T-helper 2 cell (primary cell): ENCODE results near the gene MYOZ1.
"Not testable (repeated sequence)": the region's sequence is repeated elsewhere in the genome, so short reads cannot be mapped to it uniquely, and the experiment has no call there.

ENCODE experiments used
- DNase-seq, 5 experiments: peaks; one replicate each; pipeline versions ENCODE4 v3.0.0 to v3.0.0-alpha.2; 2012 to 2022

MYOZ1 gene

GRCh38 chr10:73647875-73648651, 6.8 kb upstream of the MYOZ1 start:
- no peak for DNase-seq

- peak in 1 of 5 experiments; percentile 30 for DNase-seq
Measured at GRCh38 chr10:73647211-73647874, 6.1 kb upstream of the MYOZ1 start.

GRCh38 chr10:73646598-73647041, 5.3 kb upstream of the MYOZ1 start:
- no peak for DNase-seq

- DNase-seq = no peak
Measured at GRCh38 chr10:73645251-73645650, 4.0 kb upstream of the MYOZ1 start.

- DNase-seq = no peak
Measured at GRCh38 chr10:73644767-73645166, 3.5 kb upstream of the MYOZ1 start.

GRCh38 chr10:73644015-73644743, 2.9 kb upstream of the MYOZ1 start:
- DNase-seq = peak in 4 of 5 experiments; percentile 14 to 68 (median 36)

GRCh38 chr10:73643362-73643761, 2.1 kb upstream of the MYOZ1 start:
- DNase-seq = no peak

GRCh38 chr10:73639286-73639685, 2.0 kb downstream of the MYOZ1 start:
- DNase-seq = no peak

GRCh38 chr10:73635781-73636180, 5.5 kb downstream of the MYOZ1 start:
- DNase-seq = no peak

- no peak for DNase-seq
Measured at GRCh38 chr10:73634421-73634820, 6.9 kb downstream of the MYOZ1 start.

GRCh38 chr10:73629165-73629564, 12.1 kb downstream of the MYOZ1 start:
- DNase-seq = no peak

GRCh38 chr10:73628405-73628804, 12.9 kb downstream of the MYOZ1 start:
- DNase-seq = no peak

- DNase-seq = no peak
Measured at GRCh38 chr10:73627300-73627699, 14.0 kb downstream of the MYOZ1 start.

GRCh38 chr10:73625884-73626752, 15.2 kb downstream of the MYOZ1 start:
- peak; percentile 83 to 98 (median 89) for DNase-seq

GRCh38 chr10:73625004-73625883, 16.0 kb downstream of the MYOZ1 start:
- peak in 1 of 5 experiments; percentile 32 for DNase-seq

GRCh38 chr10:73623056-73623455, 18.2 kb downstream of the MYOZ1 start:
- no peak for DNase-seq

- DNase-seq = not testable (repeated sequence)
Measured at GRCh38 chr10:73620974-73621373, 20.3 kb downstream of the MYOZ1 start.

- DNase-seq = not testable (repeated sequence)
Measured at GRCh38 chr10:73617143-73617542, 24.1 kb downstream of the MYOZ1 start.

GRCh38 chr10:73614720-73615119, 26.6 kb downstream of the MYOZ1 start:
- no peak for DNase-seq

- no peak for DNase-seq
Measured at GRCh38 chr10:73609116-73609515, 32.2 kb downstream of the MYOZ1 start.

GRCh38 chr10:73601486-73601921, 39.8 kb downstream of the MYOZ1 start:
- DNase-seq = no peak
